ENCODE data around the gene EGF.

EGF gene

DNA sequence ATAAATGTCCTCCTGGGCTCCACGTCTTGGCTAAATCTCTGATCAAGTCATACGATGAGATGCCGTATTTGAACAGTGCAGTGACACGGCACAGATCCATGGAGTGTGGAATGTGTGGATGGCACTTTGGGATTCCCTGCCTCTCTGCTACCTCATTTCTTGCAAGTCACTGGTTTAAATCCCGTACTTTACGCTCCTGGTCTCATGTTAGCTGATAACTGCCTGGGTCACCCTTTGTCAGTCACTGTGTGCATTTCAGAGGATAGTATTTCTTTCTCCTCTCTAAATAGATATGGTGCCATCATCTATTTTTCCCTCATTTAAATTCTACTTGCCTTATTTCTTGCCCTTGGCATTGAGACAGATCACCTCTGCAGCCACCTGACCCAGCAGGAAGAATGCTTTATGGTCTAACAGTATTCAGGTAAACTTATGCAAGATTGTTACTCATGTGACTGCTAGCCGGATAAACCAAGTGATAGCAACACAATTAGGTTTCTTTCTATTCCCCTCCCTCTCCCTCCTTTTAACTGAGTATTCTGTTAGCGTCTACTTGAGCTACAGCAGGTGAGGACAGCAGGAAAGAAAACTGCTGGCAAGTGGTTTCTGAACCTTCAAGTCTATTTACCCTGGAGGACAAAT is 2.8 kb downstream of the EGF start (continued):
- TF ChIP-seq ZNF426 (tag by site-specific recombination; IDR thresholded peaks at IDR 0.05) (no peak), PRDM1 (tag by site-specific recombination; IDR thresholded peaks at IDR 0.05) (no peak)

DNA sequence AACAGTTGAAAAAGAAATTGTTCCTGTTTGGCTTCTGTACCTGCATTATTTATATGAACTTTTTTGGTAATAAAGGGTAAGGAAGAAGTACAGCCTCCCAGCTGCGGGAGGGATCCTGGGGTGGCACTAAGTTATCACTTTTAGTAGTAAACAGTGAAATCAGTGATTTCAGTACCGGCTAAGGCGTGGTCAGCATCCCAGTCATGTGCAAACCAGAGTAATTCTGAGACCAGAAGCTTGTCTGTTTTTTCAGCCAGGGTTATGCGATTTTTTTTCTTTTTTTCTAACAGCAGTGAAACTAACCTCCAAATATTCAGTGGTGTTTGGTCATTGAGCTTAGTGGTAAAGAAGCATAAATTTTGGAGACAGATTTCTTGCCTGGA is 3.3 kb downstream of the EGF start:
- Histone ChIP-seq H3K4me1 (ENCODE audit: control insufficient read depth, insufficient read depth, low read length) (no peaks in the 10 kb centered on the region), H3K9me3 (ENCODE audit: control insufficient read depth, insufficient read depth, low read depth, low read length) (no peaks in the 10 kb centered on the region), H3K4me3 (ENCODE audit: low read depth, low read length) (no peak overlapping the region), H3K36me3 (ENCODE audit: control insufficient read depth in 2 of 2, insufficient read depth in 1 of 2, low read length in 2 of 2) (no peaks in the 10 kb centered on the region), H3K27ac (ENCODE audit: extremely low read depth, low read depth, low read length) (no peak overlapping the region)
- ChIA-PET CTCF (no interaction called here), POLR2A (no interaction called here)
- no peak for TF ChIP-seq ZNF654 (tag by site-specific recombination; IDR thresholded peaks at IDR 0.05; ENCODE audit: low read depth)
- TF ChIP-seq, protein P1, sequence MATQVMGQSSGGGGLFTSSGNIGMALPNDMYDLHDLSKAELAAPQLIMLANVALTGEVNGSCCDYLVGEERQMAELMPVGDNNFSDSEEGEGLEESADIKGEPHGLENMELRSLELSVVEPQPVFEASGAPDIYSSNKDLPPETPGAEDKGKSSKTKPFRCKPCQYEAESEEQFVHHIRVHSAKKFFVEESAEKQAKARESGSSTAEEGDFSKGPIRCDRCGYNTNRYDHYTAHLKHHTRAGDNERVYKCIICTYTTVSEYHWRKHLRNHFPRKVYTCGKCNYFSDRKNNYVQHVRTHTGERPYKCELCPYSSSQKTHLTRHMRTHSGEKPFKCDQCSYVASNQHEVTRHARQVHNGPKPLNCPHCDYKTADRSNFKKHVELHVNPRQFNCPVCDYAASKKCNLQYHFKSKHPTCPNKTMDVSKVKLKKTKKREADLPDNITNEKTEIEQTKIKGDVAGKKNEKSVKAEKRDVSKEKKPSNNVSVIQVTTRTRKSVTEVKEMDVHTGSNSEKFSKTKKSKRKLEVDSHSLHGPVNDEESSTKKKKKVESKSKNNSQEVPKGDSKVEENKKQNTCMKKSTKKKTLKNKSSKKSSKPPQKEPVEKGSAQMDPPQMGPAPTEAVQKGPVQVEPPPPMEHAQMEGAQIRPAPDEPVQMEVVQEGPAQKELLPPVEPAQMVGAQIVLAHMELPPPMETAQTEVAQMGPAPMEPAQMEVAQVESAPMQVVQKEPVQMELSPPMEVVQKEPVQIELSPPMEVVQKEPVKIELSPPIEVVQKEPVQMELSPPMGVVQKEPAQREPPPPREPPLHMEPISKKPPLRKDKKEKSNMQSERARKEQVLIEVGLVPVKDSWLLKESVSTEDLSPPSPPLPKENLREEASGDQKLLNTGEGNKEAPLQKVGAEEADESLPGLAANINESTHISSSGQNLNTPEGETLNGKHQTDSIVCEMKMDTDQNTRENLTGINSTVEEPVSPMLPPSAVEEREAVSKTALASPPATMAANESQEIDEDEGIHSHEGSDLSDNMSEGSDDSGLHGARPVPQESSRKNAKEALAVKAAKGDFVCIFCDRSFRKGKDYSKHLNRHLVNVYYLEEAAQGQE (tag by site-specific recombination; IDR thresholded peaks at IDR 0.05), result 0 out of 2 replicates have a peak, but pooled peaks have one; percentile 36

DNA sequence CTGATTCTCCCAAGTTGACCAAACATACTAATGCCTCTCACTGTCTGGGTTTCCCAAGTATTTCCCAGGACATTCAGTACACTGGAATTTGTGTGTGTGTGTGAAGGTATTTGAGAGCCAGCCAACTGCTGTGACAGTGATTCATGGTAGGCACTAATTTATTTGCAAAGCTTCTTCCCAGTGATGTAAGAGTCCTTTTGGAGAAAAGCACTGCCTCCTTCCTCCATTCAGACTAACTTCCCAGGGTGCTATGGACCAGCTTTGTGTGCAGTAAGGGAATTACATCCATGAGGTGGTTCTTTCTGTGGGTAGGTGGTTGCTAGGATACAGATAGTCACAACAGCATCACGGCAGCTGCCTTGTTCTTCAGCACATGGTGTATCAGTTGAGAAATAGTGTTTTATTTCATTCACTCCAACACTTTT is 8.7 kb downstream of the EGF start:
- TF ChIP-seq, protein P2, sequence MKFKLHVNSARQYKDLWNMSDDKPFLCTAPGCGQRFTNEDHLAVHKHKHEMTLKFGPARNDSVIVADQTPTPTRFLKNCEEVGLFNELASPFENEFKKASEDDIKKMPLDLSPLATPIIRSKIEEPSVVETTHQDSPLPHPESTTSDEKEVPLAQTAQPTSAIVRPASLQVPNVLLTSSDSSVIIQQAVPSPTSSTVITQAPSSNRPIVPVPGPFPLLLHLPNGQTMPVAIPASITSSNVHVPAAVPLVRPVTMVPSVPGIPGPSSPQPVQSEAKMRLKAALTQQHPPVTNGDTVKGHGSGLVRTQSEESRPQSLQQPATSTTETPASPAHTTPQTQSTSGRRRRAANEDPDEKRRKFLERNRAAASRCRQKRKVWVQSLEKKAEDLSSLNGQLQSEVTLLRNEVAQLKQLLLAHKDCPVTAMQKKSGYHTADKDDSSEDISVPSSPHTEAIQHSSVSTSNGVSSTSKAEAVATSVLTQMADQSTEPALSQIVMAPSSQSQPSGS (tag by site-specific recombination; IDR thresholded peaks at IDR 0.05; ENCODE audit: low read depth), result no peak
- TF ChIP-seq, protein P3, sequence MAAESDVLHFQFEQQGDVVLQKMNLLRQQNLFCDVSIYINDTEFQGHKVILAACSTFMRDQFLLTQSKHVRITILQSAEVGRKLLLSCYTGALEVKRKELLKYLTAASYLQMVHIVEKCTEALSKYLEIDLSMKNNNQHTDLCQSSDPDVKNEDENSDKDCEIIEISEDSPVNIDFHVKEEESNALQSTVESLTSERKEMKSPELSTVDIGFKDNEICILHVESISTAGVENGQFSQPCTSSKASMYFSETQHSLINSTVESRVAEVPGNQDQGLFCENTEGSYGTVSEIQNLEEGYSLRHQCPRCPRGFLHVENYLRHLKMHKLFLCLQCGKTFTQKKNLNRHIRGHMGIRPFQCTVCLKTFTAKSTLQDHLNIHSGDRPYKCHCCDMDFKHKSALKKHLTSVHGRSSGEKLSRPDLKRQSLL (tag by site-specific recombination; IDR thresholded peaks at IDR 0.05), result no peak
- TF ChIP-seq ZNF121 (tag by site-specific recombination; IDR thresholded peaks at IDR 0.05), result no peak
- TF ChIP-seq ZFP69B (tag by site-specific recombination; IDR thresholded peaks at IDR 0.05), result no peak
- TF ChIP-seq RBAK (tag by site-specific recombination; IDR thresholded peaks at IDR 0.05), result no peak
- no peaks in the 10 kb centered on the region for H3K4me1 ChIP-seq (ENCODE audit: control insufficient read depth, insufficient read depth, low read length)
- POLR2A ChIA-PET, result interaction anchor here (0.7 to 1.0 kb wide), 3 partner anchors 8 to 473 kb away, joined by 3 read pairs; partner anchors contain the start of gene EGF
- no peak overlapping the region for H3K4me3 ChIP-seq (ENCODE audit: low read depth, low read length)
- CTCF ChIA-PET, result interaction anchor here (0.6 to 0.7 kb wide), 2 partner anchors 22 to 48 kb away, joined by 3 to 6 read pairs; no protein-coding TSS in a partner anchor
- no peaks in the 10 kb centered on the region for H3K9me3 ChIP-seq (ENCODE audit: control insufficient read depth, insufficient read depth, low read depth, low read length)
- H3K27ac ChIP-seq (ENCODE audit: extremely low read depth, low read depth, low read length), result no peak overlapping the region
- H3K36me3 ChIP-seq (ENCODE audit: control insufficient read depth in 2 of 2, insufficient read depth in 1 of 2, low read length in 2 of 2), result no peaks in the 10 kb centered on the region

DNA sequence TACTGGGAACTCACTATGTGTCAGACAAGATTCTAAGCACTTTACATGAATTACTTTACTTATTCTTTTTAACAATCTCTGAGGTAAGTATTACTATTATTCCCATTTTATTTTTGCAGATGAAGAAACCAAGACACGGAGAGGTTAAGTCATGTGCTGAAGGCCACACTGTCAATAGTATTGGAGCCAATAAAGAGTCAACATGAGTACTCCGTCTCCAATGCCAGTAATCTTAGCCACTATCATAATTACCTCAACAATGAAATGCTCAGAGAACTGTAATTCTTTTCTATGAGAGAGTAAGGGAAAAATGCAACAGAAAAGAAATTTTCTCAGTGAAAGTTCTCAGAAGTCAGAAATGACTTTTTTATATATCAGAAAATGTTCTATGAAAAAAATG is 12.7 kb downstream of the EGF start:
- POLR2A ChIA-PET, result no interaction called here
- H3K36me3 ChIP-seq (ENCODE audit: control insufficient read depth in 2 of 2, insufficient read depth in 1 of 2, low read length in 2 of 2), result no peaks in the 10 kb centered on the region
- no peak overlapping the region for H3K4me3 ChIP-seq (ENCODE audit: low read depth, low read length)
- no peaks in the 10 kb centered on the region for H3K4me1 ChIP-seq (ENCODE audit: control insufficient read depth, insufficient read depth, low read length)
- CTCF ChIA-PET, result no interaction called here
- no peak for TF ChIP-seq KLF1 (tag by site-specific recombination; IDR thresholded peaks at IDR 0.05)
- TF ChIP-seq, protein P4, sequence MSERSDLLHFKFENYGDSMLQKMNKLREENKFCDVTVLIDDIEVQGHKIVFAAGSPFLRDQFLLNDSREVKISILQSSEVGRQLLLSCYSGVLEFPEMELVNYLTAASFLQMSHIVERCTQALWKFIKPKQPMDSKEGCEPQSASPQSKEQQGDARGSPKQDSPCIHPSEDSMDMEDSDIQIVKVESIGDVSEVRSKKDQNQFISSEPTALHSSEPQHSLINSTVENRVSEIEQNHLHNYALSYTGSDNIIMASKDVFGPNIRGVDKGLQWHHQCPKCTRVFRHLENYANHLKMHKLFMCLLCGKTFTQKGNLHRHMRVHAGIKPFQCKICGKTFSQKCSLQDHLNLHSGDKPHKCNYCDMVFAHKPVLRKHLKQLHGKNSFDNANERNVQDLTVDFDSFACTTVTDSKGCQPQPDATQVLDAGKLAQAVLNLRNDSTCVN (tag by site-specific recombination; optimal IDR thresholded peaks at IDR 0.05), result no peak
- TF ChIP-seq TRIM28 (IDR thresholded peaks at IDR 0.05; ENCODE audit: borderline replicate concordance, low read length), result no peak
- TF ChIP-seq, protein P5, sequence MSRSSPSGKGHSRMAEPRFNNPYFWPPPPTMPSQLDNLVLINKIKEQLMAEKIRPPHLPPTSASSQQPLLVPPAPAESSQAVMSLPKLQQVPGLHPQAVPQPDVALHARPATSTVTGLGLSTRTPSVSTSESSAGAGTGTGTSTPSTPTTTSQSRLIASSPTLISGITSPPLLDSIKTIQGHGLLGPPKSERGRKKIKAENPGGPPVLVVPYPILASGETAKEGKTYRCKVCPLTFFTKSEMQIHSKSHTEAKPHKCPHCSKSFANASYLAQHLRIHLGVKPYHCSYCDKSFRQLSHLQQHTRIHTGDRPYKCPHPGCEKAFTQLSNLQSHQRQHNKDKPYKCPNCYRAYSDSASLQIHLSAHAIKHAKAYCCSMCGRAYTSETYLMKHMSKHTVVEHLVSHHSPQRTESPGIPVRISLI (tag by site-specific recombination; IDR thresholded peaks at IDR 0.05), result no peak
- TF ChIP-seq, protein P6, sequence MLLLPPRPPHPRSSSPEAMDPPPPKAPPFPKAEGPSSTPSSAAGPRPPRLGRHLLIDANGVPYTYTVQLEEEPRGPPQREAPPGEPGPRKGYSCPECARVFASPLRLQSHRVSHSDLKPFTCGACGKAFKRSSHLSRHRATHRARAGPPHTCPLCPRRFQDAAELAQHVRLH (tag by site-specific recombination; IDR thresholded peaks at IDR 0.05), result no peak
- H3K27ac ChIP-seq (ENCODE audit: extremely low read depth, low read depth, low read length), result no peak overlapping the region
- no peaks in the 10 kb centered on the region for H3K9me3 ChIP-seq (ENCODE audit: control insufficient read depth, insufficient read depth, low read depth, low read length)
